CD14-positive monocyte (primary cell): ENCODE measurements around the gene DUSP3. TPM values are rescaled to one million over a fixed set of nuclear protein-coding genes. Genes with fewer than 3 reads are reported as not detected.

ENCODE experiments used
- DNase-seq, 3 donors: peaks; one replicate each; pipeline ENCODE4 v3.0.0-alpha.2; 2011 to 2022
- H2AFZ ChIP-seq: 2 replicates; pipeline ENCODE4 v1.6.0; 2012; ENCODE audit warnings: mild to moderate bottlenecking, low read depth, low read length, inconsistent platforms; ENCODE audit not compliant: insufficient read depth, poor library complexity, severe bottlenecking
- H3K27ac ChIP-seq, 2 donors: 1 replicate in 1 of 2; 2 replicates in 1 of 2; pipeline ENCODE4 v1.5.1; 2012 to 2013; ENCODE audit warnings: low read length in 2 of 2, control low read depth in 1 of 2, inconsistent platforms in 1 of 2, low read depth in 1 of 2, mild to moderate bottlenecking in 1 of 2
- H3K27me3 ChIP-seq, 2 donors: one replicate each; pipeline versions ENCODE4 v1.6.0 to v1.6.1; 2011 to 2013; ENCODE audit warnings: low read length in 2 of 2; ENCODE audit not compliant: control insufficient read depth in 2 of 2, insufficient read depth in 2 of 2
- H3K36me3 ChIP-seq, 2 donors: replicated peaks in 1 of 2; 1 replicate in 1 of 2; 2 replicates in 1 of 2; pipeline versions ENCODE4 v1.5.1 to v1.6.1; 2012 to 2013; ENCODE audit warnings: low read length in 2 of 2, control low read depth in 1 of 2, inconsistent platforms in 1 of 2, mild to moderate bottlenecking in 1 of 2; ENCODE audit not compliant: insufficient read depth in 2 of 2, control insufficient read depth in 1 of 2
- H3K4me1 ChIP-seq, 2 donors: 1 replicate in 1 of 2; 2 replicates in 1 of 2; pipeline versions ENCODE4 v1.5.1 to v1.6.1; 2012 to 2013; ENCODE audit warnings: low read length in 2 of 2, control low read depth in 1 of 2, inconsistent platforms in 1 of 2, mild to moderate bottlenecking in 1 of 2, moderate library complexity in 1 of 2; ENCODE audit not compliant: insufficient read depth in 2 of 2, control insufficient read depth in 1 of 2
- H3K4me2 ChIP-seq: replicated peaks from 2 replicates; pipeline ENCODE3; 2012; ENCODE audit warnings: low read length, moderate library complexity, mild to moderate bottlenecking; ENCODE audit not compliant: poor library complexity, severe bottlenecking; ENCODE audit errors: extremely low read depth
- H3K4me3 ChIP-seq, 3 experiments: fragments of 200-600 bp in 1 of 3; sonication (generic) in 1 of 3; replicated peaks in 1 of 3; 1 replicate in 2 of 3; 2 replicates in 1 of 3; pipeline ENCODE4 v1.5.1; 2011 to 2013; ENCODE audit warnings: low read length in 3 of 3, mild to moderate bottlenecking in 3 of 3, control low read depth in 2 of 3, low read depth in 2 of 3, inconsistent platforms in 1 of 3, moderate library complexity in 1 of 3
- H3K79me2 ChIP-seq: 2 replicates; pipeline ENCODE4 v1.6.0; 2012; ENCODE audit warnings: mild to moderate bottlenecking, control low read depth, inconsistent platforms, low read length, moderate library complexity; ENCODE audit not compliant: insufficient read depth
- H3K9ac ChIP-seq: 2 replicates; pipeline ENCODE4 v1.6.0; 2017; ENCODE audit warnings: low read length, mild to moderate bottlenecking; ENCODE audit not compliant: insufficient read depth, poor library complexity, severe bottlenecking
- H3K9me3 ChIP-seq, 2 donors: replicated peaks in 1 of 2; 1 replicate in 1 of 2; 2 replicates in 1 of 2; pipeline versions ENCODE4 v1.5.1 to v1.6.1; 2012 to 2013; ENCODE audit warnings: low read length in 2 of 2, control low read depth in 1 of 2; ENCODE audit not compliant: control insufficient read depth in 1 of 2, insufficient read depth in 1 of 2
- H4K20me1 ChIP-seq: 2 replicates; pipeline ENCODE4 v1.6.0; 2012; ENCODE audit warnings: mild to moderate bottlenecking, low read length, control low read depth, moderate library complexity; ENCODE audit not compliant: insufficient read depth
- H3K27ac Mint-ChIP-seq, 7 donors: one replicate each; pipeline ENCODE4 v1.8.0; 2020; ENCODE audit warnings: mild to moderate bottlenecking in 7 of 7, mixed read lengths in 7 of 7, moderate library complexity in 6 of 7, inconsistent platforms in 2 of 7
- H3K27me3 Mint-ChIP-seq, 3 donors: one replicate each; pipeline ENCODE4 v1.8.0; 2021 to 2022; ENCODE audit warnings: low read depth in 3 of 3, mild to moderate bottlenecking in 3 of 3, mixed read lengths in 3 of 3, moderate library complexity in 3 of 3, inconsistent platforms in 1 of 3
- H3K36me3 Mint-ChIP-seq, 2 donors: one replicate each; pipeline ENCODE4 v1.8.0; 2020; ENCODE audit warnings: mixed read lengths in 2 of 2, inconsistent platforms in 1 of 2, mild to moderate bottlenecking in 1 of 2
- H3K4me1 Mint-ChIP-seq: one replicate; pipeline ENCODE4 v1.8.0; 2020; ENCODE audit warnings: mild to moderate bottlenecking, mixed read lengths
- H3K4me3 Mint-ChIP-seq, 2 donors: one replicate each; pipeline ENCODE4 v1.8.0; 2020; ENCODE audit warnings: mild to moderate bottlenecking in 2 of 2, mixed read lengths in 2 of 2, moderate library complexity in 1 of 2
- H3K9me3 Mint-ChIP-seq, 7 donors: one replicate each; pipeline ENCODE4 v1.8.0; 2020 to 2022; ENCODE audit warnings: mixed read lengths in 7 of 7, mild to moderate bottlenecking in 6 of 7, moderate library complexity in 6 of 7, inconsistent platforms in 2 of 7
- WGBS: methylation state at CpG from one replicate; pipeline ENCODE4 v1.1.5; 2013; ENCODE audit warnings: missing lambda C conversion rate; ENCODE audit not compliant: insufficient coverage; 5-methylcytosine and 5-hydroxymethylcytosine counted together
- intact Hi-C, 2 donors: fragments of 100-400 bp; cut with micrococcal nuclease; formaldehyde crosslinking; loops; one replicate each; pipeline versions ENCODE4 v1.15.0 to v1.15.1; 2023
- polyA plus RNA-seq, 3 donors: library from polyadenylated mRNA; depleted of rRNA in 1 of 3; unstranded in 2 of 3; stranded (reverse) in 1 of 3; fragments of 300-500 nt in 2 of 3; fragments of >200 nt in 1 of 3; fragmentation: Illumina TruSeq in 2 of 3; gene quantifications; 1 replicate in 2 of 3; 2 replicates in 1 of 3; pipeline ENCODE4 v1.2.3, GENCODE V29; 2012 to 2021
- TF ChIP-seq, protein P1 (sequence below): fragments of 200-600 bp; IDR thresholded peaks from one replicate; pipeline ENCODE4 v1.8.0; 2022; ENCODE audit warnings: antibody characterized with exemption, mild to moderate bottlenecking

Gene DUSP3
- polyA plus RNA-seq, 3 donors = 36.7 to 78.5 (median 58.9) TPM

DNA sequence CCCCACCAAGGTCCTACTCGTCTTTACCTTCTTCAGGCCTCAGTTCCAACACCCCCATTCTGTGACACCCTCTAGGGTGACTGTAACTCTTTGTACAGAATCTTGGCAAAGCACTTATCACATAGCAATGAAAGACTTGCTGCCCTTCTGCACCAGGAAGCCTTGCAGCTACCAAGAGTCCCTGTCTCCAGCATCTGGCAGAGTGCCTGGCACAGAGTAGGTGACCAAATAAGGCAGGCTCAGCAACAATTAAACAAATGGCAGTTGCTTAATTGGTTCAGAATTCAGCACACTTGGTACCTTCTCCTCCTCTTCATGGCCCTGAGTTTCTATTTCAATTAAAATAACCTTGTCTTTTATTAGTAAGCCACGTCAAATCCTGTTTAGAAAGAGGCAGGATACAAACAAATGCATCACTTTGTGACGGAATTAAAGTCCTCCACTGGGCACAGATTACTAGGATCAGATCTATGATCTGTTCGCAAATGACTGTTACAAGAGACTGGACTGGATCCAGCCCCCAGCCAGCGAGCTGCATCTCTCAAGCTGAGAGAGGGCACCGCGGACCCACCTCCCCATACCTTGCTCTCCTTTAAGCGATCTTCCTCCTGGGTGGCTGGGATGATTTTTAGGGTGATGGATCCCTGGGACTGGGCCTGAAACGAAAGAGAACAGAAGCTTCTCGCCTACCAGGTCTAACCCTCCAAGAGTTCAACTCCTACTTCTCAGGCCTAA, 44.7 kb upstream of the DUSP3 start:
- Histone ChIP-seq H4K20me1 (no peaks in the 10 kb centered on the region), H3K9me3 (no peaks in the 10 kb centered on the region), H3K27ac (no peak overlapping the region), H3K79me2 (no peaks in the 10 kb centered on the region), H3K36me3 (no peaks in the 10 kb centered on the region), H3K4me2 (no peak overlapping the region), H2AFZ (no peak overlapping the region), H3K9ac (no peak overlapping the region), H3K4me3 (no peak overlapping the region), H3K4me1 (no peaks in the 10 kb centered on the region), H3K27me3 (no peaks in the 10 kb centered on the region)
- DNase-seq = no peak
- peaks cover 4% of the 10 kb centered on the region for H3K4me1 Mint-ChIP-seq
- intact Hi-C loops = no loop called here
- WGBS = 90% methylated on average over 4 of the region's 10 CpGs
- no peaks in the 10 kb centered on the region for H3K9me3 Mint-ChIP-seq
- no peak overlapping the region for H3K27ac Mint-ChIP-seq
- peaks cover 0 to 1% (median 0%) of the 10 kb centered on the region in 3 donors for H3K27me3 Mint-ChIP-seq
- H3K4me3 Mint-ChIP-seq = no peak overlapping the region
- TF ChIP-seq, protein P1, sequence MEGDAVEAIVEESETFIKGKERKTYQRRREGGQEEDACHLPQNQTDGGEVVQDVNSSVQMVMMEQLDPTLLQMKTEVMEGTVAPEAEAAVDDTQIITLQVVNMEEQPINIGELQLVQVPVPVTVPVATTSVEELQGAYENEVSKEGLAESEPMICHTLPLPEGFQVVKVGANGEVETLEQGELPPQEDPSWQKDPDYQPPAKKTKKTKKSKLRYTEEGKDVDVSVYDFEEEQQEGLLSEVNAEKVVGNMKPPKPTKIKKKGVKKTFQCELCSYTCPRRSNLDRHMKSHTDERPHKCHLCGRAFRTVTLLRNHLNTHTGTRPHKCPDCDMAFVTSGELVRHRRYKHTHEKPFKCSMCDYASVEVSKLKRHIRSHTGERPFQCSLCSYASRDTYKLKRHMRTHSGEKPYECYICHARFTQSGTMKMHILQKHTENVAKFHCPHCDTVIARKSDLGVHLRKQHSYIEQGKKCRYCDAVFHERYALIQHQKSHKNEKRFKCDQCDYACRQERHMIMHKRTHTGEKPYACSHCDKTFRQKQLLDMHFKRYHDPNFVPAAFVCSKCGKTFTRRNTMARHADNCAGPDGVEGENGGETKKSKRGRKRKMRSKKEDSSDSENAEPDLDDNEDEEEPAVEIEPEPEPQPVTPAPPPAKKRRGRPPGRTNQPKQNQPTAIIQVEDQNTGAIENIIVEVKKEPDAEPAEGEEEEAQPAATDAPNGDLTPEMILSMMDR = no peak
- H3K36me3 Mint-ChIP-seq = peaks cover 4 to 8% of the 10 kb centered on the region in 2 donors

GRCh38 chr17:43822570-43823190, 43.9 kb upstream of the DUSP3 start:
- no peaks in the 10 kb centered on the region for H3K27me3 ChIP-seq
- no peaks in the 10 kb centered on the region for H3K36me3 ChIP-seq
- H2AFZ ChIP-seq = no peak overlapping the region
- peaks cover 4% of the 10 kb centered on the region for H3K4me1 Mint-ChIP-seq
- no peak overlapping the region for H3K9ac ChIP-seq
- intact Hi-C loops = no loop called here
- no peak overlapping the region for H3K4me3 Mint-ChIP-seq
- TF ChIP-seq, protein P1 = no peak
- no peaks in the 10 kb centered on the region for H3K79me2 ChIP-seq
- H3K4me1 ChIP-seq = no peaks in the 10 kb centered on the region
- WGBS = no CpG with 5 or more reads among the region's 5 CpGs
- no peak overlapping the region for H3K27ac Mint-ChIP-seq
- H3K4me3 ChIP-seq = no peak overlapping the region
- H3K36me3 Mint-ChIP-seq = peaks cover 4 to 8% of the 10 kb centered on the region in 2 donors
- no peaks in the 10 kb centered on the region for H3K9me3 Mint-ChIP-seq
- no peaks in the 10 kb centered on the region for H4K20me1 ChIP-seq
- H3K27ac ChIP-seq = no peak overlapping the region
- no peaks in the 10 kb centered on the region for H3K9me3 ChIP-seq
- no peak overlapping the region for H3K4me2 ChIP-seq
- peaks cover 0 to 1% (median 0%) of the 10 kb centered on the region in 3 donors for H3K27me3 Mint-ChIP-seq
- DNase-seq = no peak
